OCI-LY1 (cell line): ENCODE data around the gene EFNB2.
A peak's percentile ranks its signal among the peaks of the same experiment; 100 is the strongest.

ENCODE experiments used
- H2AFZ ChIP-seq: fragments of 200-600 bp; sonication (generic), shearing (Covaris generic); 2 replicates; pipeline ENCODE4 v1.6.0; 2014; ENCODE audit warnings: antibody characterized with exemption, mild to moderate bottlenecking, low read length
- H3F3A ChIP-seq: fragments of 200-600 bp; sonication (generic), shearing (Covaris generic); 2 replicates; pipeline ENCODE4 v1.6.0; 2014; ENCODE audit warnings: mild to moderate bottlenecking, antibody characterized with exemption, low read length, moderate library complexity; ENCODE audit not compliant: insufficient read depth
- H3K27ac ChIP-seq: fragments of 200-600 bp; sonication (generic); 2 replicates; pipeline ENCODE4 v1.5.1; 2014; ENCODE audit warnings: low read length, mixed run types, mild to moderate bottlenecking, low read depth; ENCODE audit not compliant: poor library complexity, severe bottlenecking
- H3K27me3 ChIP-seq: fragments of 200-600 bp; sonication (generic); 2 replicates; pipeline ENCODE4 v1.6.0; 2014; ENCODE audit warnings: antibody characterized with exemption, mild to moderate bottlenecking, low read length, moderate library complexity; ENCODE audit not compliant: insufficient read depth
- H3K36me3 ChIP-seq: fragments of 200-600 bp; sonication (generic); 2 replicates; pipeline ENCODE4 v1.6.1; 2014; ENCODE audit warnings: mild to moderate bottlenecking, antibody characterized with exemption, low read length, moderate library complexity, mixed read lengths; ENCODE audit not compliant: insufficient read depth
- H3K4me1 ChIP-seq: fragments of 200-600 bp; sonication (generic); 2 replicates; pipeline ENCODE4 v1.5.1; 2014; ENCODE audit warnings: mild to moderate bottlenecking, low read length, moderate library complexity; ENCODE audit not compliant: insufficient read depth, severe bottlenecking
- H3K4me2 ChIP-seq: fragments of 200-600 bp; sonication (generic), shearing (Covaris generic); 2 replicates; pipeline ENCODE4 v1.6.1; 2014; ENCODE audit warnings: low read length
- H3K4me3 ChIP-seq: fragments of 200-600 bp; sonication (generic); 2 replicates; pipeline ENCODE4 v1.5.1; 2014; ENCODE audit warnings: low read length, low read depth, mild to moderate bottlenecking, mixed read lengths; ENCODE audit not compliant: poor library complexity, severe bottlenecking
- H3K79me2 ChIP-seq: fragments of 200-600 bp; shearing (Covaris generic); 2 replicates; pipeline ENCODE4 v1.6.1; 2016; ENCODE audit warnings: mixed run types, low read length, mixed read lengths; ENCODE audit not compliant: insufficient read depth
- H3K9ac ChIP-seq: fragments of 200-600 bp; sonication (generic), shearing (Covaris generic); 2 replicates; pipeline ENCODE4 v1.6.1; 2014; ENCODE audit warnings: mild to moderate bottlenecking, low read length, mixed read lengths
- H3K9me2 ChIP-seq: fragments of 200-600 bp; sonication (generic), shearing (Covaris generic); 2 replicates; pipeline ENCODE4 v1.6.1; 2014; ENCODE audit warnings: low read depth, mild to moderate bottlenecking, low read length, mixed read lengths
- H3K9me3 ChIP-seq: fragments of 200-600 bp; shearing (Covaris generic); 2 replicates; pipeline ENCODE4 v1.6.1; 2014; ENCODE audit warnings: low read length, mixed read lengths
- H4K20me1 ChIP-seq: fragments of 200-600 bp; sonication (generic), shearing (Covaris generic); 2 replicates; pipeline ENCODE4 v1.6.0; 2016; ENCODE audit warnings: mild to moderate bottlenecking, low read length; ENCODE audit not compliant: insufficient read depth
- CTCF ChIP-seq: fragments of 200-600 bp; sonication (generic), shearing (Covaris generic); IDR thresholded peaks from 2 replicates; pipeline ENCODE4 v1.5.1; 2017; ENCODE audit warnings: mild to moderate bottlenecking, antibody characterized with exemption, low read length, moderate library complexity, mixed read lengths
- EZH2 ChIP-seq: fragments of 200-600 bp; sonication (generic), shearing (Covaris generic); IDR thresholded peaks from 2 replicates; pipeline ENCODE4 v1.8.0; 2017; ENCODE audit warnings: borderline replicate concordance, mixed run types, mild to moderate bottlenecking, antibody characterized with exemption, low read length, moderate library complexity, mixed read lengths

Gene EFNB2

GRCh38 chr13:106569233-106570095 lies 34.0 kb upstream of the EFNB2 start:
- Histone ChIP-seq H4K20me1 (peaks cover 16% of the 10 kb centered on the region; the same call in 1 of the 2 replicates), H3K79me2 (peaks cover 28% of the 10 kb centered on the region), H3K27ac (no peak overlapping the region), H3K4me3 (peak overlapping the region; percentile 30), H3K9me3 (no peaks in the 10 kb centered on the region), H3K36me3 (peaks cover 14% of the 10 kb centered on the region; the same call in 1 of the 2 replicates), H3K9ac (no peak overlapping the region), H3K9me2 (no peaks in the 10 kb centered on the region), H2AFZ (no peak overlapping the region), H3K4me2 (peak overlapping the region; percentile 93), H3F3A (no peaks in the 10 kb centered on the region), H3K4me1 (peaks cover 41% of the 10 kb centered on the region), H3K27me3 (no peaks in the 10 kb centered on the region)
- TF ChIP-seq EZH2, result no peak
- TF ChIP-seq CTCF, result no peak

GRCh38 chr13:106568299-106569003 lies 33.0 kb upstream of the EFNB2 start:
- H2AFZ ChIP-seq, result peak overlapping the region; percentile 53
- TF ChIP-seq CTCF, result no peak
- no peak for TF ChIP-seq EZH2
- H4K20me1 ChIP-seq, result peaks cover 24% of the 10 kb centered on the region; the same call in 1 of the 2 replicates
- no peaks in the 10 kb centered on the region for H3K9me2 ChIP-seq
- H3K27me3 ChIP-seq, result no peaks in the 10 kb centered on the region
- H3K79me2 ChIP-seq, result peaks cover 38% of the 10 kb centered on the region
- H3K36me3 ChIP-seq, result peaks cover 16% of the 10 kb centered on the region
- H3K4me3 ChIP-seq, result peak overlapping the region; percentile 91
- peak overlapping the region; percentile 93 for H3K4me2 ChIP-seq
- H3K9me3 ChIP-seq, result no peaks in the 10 kb centered on the region
- H3K27ac ChIP-seq, result peak overlapping the region; percentile 52
- no peaks in the 10 kb centered on the region for H3F3A ChIP-seq
- peak overlapping the region; percentile 79 for H3K9ac ChIP-seq
- H3K4me1 ChIP-seq, result peaks cover 51% of the 10 kb centered on the region

GRCh38 chr13:106567474-106568298 lies 32.2 kb upstream of the EFNB2 start, which contains the start of gene ARGLU1:
Gene ARGLU1 (minus strand): TSS chr13:106568137. CDS start chr13:106567919, 218 bp downstream.
- Histone ChIP-seq H3K9me2 (no peaks in the 10 kb centered on the region), H3F3A (no peaks in the 10 kb centered on the region), H4K20me1 (peaks cover 28% of the 10 kb centered on the region), H3K79me2 (peaks cover 45% of the 10 kb centered on the region), H3K36me3 (peaks cover 16% of the 10 kb centered on the region), H3K4me2 (peak within 1 kb of the TSS; percentile 93), H3K9me3 (no peaks in the 10 kb centered on the region), H3K9ac (peak within 1 kb of the TSS; percentile 79), H3K27me3 (no peaks in the 10 kb centered on the region), H3K4me3 (peak within 1 kb of the TSS; percentile 91), H3K4me1 (peaks cover 57% of the 10 kb centered on the region), H3K27ac (peak within 1 kb of the TSS; percentile 84), H2AFZ (peak within 1 kb of the TSS; percentile 53)
- TF ChIP-seq CTCF (no peak), EZH2 (no peak)
